Calu3 (cell line): ENCODE data around the gene C4B. TPM values are rescaled to one million over a fixed set of nuclear protein-coding genes. Genes with fewer than 3 reads are reported as not detected.
"Not testable (repeated sequence)": the region's sequence is repeated elsewhere in the genome, so short reads cannot be mapped to it uniquely, and the experiment has no call there.

ENCODE experiments used
- BruUV-seq: library from RNA; stranded (reverse); fragments of 400-500 nt; replicated peaks from 2 replicates; lab custom pipeline; 2021; lab: Mats Ljungman, UMichigan
- CTCF ChIA-PET: fragments of 300-600 bp; sonication (Branson Sonifier 250); formaldehyde crosslinking; loops from one replicate; lab custom pipeline; 2022; ENCODE audit warnings: antibody characterized with exemption; lab: Charles Lee
- DNase-seq: peaks from one replicate; pipeline ENCODE4 v3.0.0; 2022
- H3K27ac Mint-ChIP-seq: one replicate; pipeline ENCODE4 v1.8.0; 2022; ENCODE audit warnings: mixed read lengths; ENCODE audit not compliant: unreplicated experiment
- H3K27me3 Mint-ChIP-seq: one replicate; pipeline ENCODE4 v1.8.0; 2022; ENCODE audit warnings: mixed read lengths; ENCODE audit not compliant: unreplicated experiment
- H3K36me3 Mint-ChIP-seq: one replicate; pipeline ENCODE4 v1.8.0; 2022; ENCODE audit warnings: mild to moderate bottlenecking, moderate library complexity, mixed read lengths; ENCODE audit not compliant: insufficient read depth, unreplicated experiment
- H3K4me1 Mint-ChIP-seq: one replicate; pipeline ENCODE4 v1.8.0; 2022; ENCODE audit warnings: mild to moderate bottlenecking, low read depth, mixed read lengths; ENCODE audit not compliant: unreplicated experiment
- H3K4me3 Mint-ChIP-seq: one replicate; pipeline ENCODE4 v1.8.0; 2022; ENCODE audit warnings: mild to moderate bottlenecking, low read depth, moderate library complexity, mixed read lengths; ENCODE audit not compliant: unreplicated experiment
- H3K9me3 Mint-ChIP-seq: one replicate; pipeline ENCODE4 v1.8.0; 2022; ENCODE audit warnings: low read depth, mixed read lengths; ENCODE audit not compliant: unreplicated experiment
- intact Hi-C: fragments of 100-400 bp; cut with micrococcal nuclease; formaldehyde crosslinking; loops from one replicate; pipeline ENCODE4 v1.10.0; 2022; ENCODE audit not compliant: unreplicated experiment
- total RNA-seq: library from RNA; stranded (reverse); gene quantifications from 2 replicates; pipeline ENCODE4 v1.2.3, GENCODE V29; 2022

The C4B gene
- total RNA-seq, 1 experiment from 2014 or later: 7.8 TPM

- intact Hi-C loops, H3K36me3 Mint-ChIP-seq, H3K9me3 Mint-ChIP-seq, BruUV-seq, H3K4me1 Mint-ChIP-seq, H3K27ac Mint-ChIP-seq, H3K4me3 Mint-ChIP-seq: not testable (repeated sequence)
- CTCF ChIA-PET: interaction anchor here (0.6 kb wide), 1 partner anchor 994 kb away, joined by 4 read pairs; no protein-coding TSS in a partner anchor
- H3K27me3 Mint-ChIP-seq: peaks cover 32% of the 10 kb centered on the region
- peak; percentile 0 for DNase-seq
These were observed 6.0 kb upstream of the C4B start for GRCh38 chr6:32008616-32009015.

- H3K27me3 Mint-ChIP-seq: peaks cover 28% of the 10 kb centered on the region
- peak; percentile 0 for DNase-seq
- BruUV-seq, intact Hi-C loops, H3K36me3 Mint-ChIP-seq, H3K4me1 Mint-ChIP-seq, H3K4me3 Mint-ChIP-seq, H3K9me3 Mint-ChIP-seq, H3K27ac Mint-ChIP-seq, CTCF ChIA-PET: not testable (repeated sequence)
These were observed 5.1 kb upstream of the C4B start for GRCh38 chr6:32009537-32009936.

GRCh38 chr6:32010856-32011530 lies 3.6 kb upstream of the C4B start:
- CTCF ChIA-PET, H3K9me3 Mint-ChIP-seq, intact Hi-C loops, BruUV-seq, H3K36me3 Mint-ChIP-seq, H3K4me1 Mint-ChIP-seq, H3K27ac Mint-ChIP-seq, H3K4me3 Mint-ChIP-seq: not testable (repeated sequence)
- H3K27me3 Mint-ChIP-seq: peaks cover 13% of the 10 kb centered on the region
- DNase-seq: peak; percentile 1

- H3K4me1 Mint-ChIP-seq, H3K36me3 Mint-ChIP-seq, BruUV-seq, H3K27me3 Mint-ChIP-seq, CTCF ChIA-PET, H3K9me3 Mint-ChIP-seq, H3K27ac Mint-ChIP-seq, intact Hi-C loops, H3K4me3 Mint-ChIP-seq: not testable (repeated sequence)
- peak; percentile 3 for DNase-seq
These were observed 1.5 kb upstream of the C4B start for GRCh38 chr6:32012941-32013617.

GRCh38 chr6:32013738-32014137 lies 857 bp upstream of the C4B start:
- H3K27ac Mint-ChIP-seq, DNase-seq, H3K4me3 Mint-ChIP-seq, CTCF ChIA-PET, intact Hi-C loops, H3K9me3 Mint-ChIP-seq, H3K36me3 Mint-ChIP-seq, BruUV-seq, H3K4me1 Mint-ChIP-seq, H3K27me3 Mint-ChIP-seq: not testable (repeated sequence)

GRCh38 chr6:32022100-32022499 lies 7.5 kb downstream of the C4B start:
- CTCF ChIA-PET, intact Hi-C loops, BruUV-seq, H3K27ac Mint-ChIP-seq, H3K27me3 Mint-ChIP-seq, H3K4me1 Mint-ChIP-seq, H3K4me3 Mint-ChIP-seq, DNase-seq, H3K36me3 Mint-ChIP-seq, H3K9me3 Mint-ChIP-seq: not testable (repeated sequence)

GRCh38 chr6:32028631-32029030 lies 14.0 kb downstream of the C4B start:
- DNase-seq, CTCF ChIA-PET, H3K27me3 Mint-ChIP-seq, BruUV-seq, H3K4me3 Mint-ChIP-seq, H3K27ac Mint-ChIP-seq, H3K36me3 Mint-ChIP-seq, intact Hi-C loops, H3K9me3 Mint-ChIP-seq, H3K4me1 Mint-ChIP-seq: not testable (repeated sequence)

- DNase-seq, CTCF ChIA-PET, H3K4me3 Mint-ChIP-seq, H3K27me3 Mint-ChIP-seq, H3K27ac Mint-ChIP-seq, H3K9me3 Mint-ChIP-seq, intact Hi-C loops, BruUV-seq, H3K36me3 Mint-ChIP-seq, H3K4me1 Mint-ChIP-seq: not testable (repeated sequence)
These were observed 15.0 kb downstream of the C4B start for GRCh38 chr6:32029553-32029952.

- DNase-seq, CTCF ChIA-PET, BruUV-seq, H3K36me3 Mint-ChIP-seq, H3K4me1 Mint-ChIP-seq, intact Hi-C loops, H3K9me3 Mint-ChIP-seq, H3K4me3 Mint-ChIP-seq, H3K27ac Mint-ChIP-seq: not testable (repeated sequence)
- peaks cover 13% of the 10 kb centered on the region for H3K27me3 Mint-ChIP-seq
These were observed 20.9 kb downstream of the C4B start for GRCh38 chr6:32035283-32036013.
